ENCODE results near the gene ALKBH6. TPM values are rescaled to one million over a fixed set of nuclear protein-coding genes. Genes with fewer than 3 reads are reported as not detected.
A peak's percentile ranks its signal among the peaks of the same experiment; 100 is the strongest.

Gene ALKBH6
- total and polyA plus RNA-seq, 2 of the 8 experiments (the other 6 are each of a cell fraction or from before 2014, with no cell fraction given) = 19.2 to 33.3 TPM

GRCh38 chr19:36051637-36052036, 37.6 kb upstream of the ALKBH6 start:
- Histone ChIP-seq H4K91ac (replicated peaks; ENCODE audit: insufficient read length, low read length) (no peak overlapping the region), H2AK5ac (ENCODE audit: low read depth, low read length) (no peak overlapping the region), H2BK20ac (ENCODE audit: low read length) (no peak overlapping the region), H3K18ac (ENCODE audit: extremely low read depth, low read length) (no peak overlapping the region), H2BK12ac (ENCODE audit: low read depth, low read length) (no peak overlapping the region), H3K56ac (replicated peaks; ENCODE audit: insufficient read length, low read depth, low read length) (no peak overlapping the region), H3K27ac (ENCODE audit: low read depth, low read length) (no peak overlapping the region), H4K20me1 (replicated peaks in 1 of 2; ENCODE audit: control insufficient read depth in 1 of 2, insufficient read depth in 2 of 2, low read length in 2 of 2) (peaks cover 0 to 10% of the 10 kb centered on the region in 2 experiments), H4K8ac (ENCODE audit: extremely low read depth, insufficient read depth, low read length) (peak overlapping the region; percentile 26; the same call in 1 of the 2 replicates), H3K23me2 (ENCODE audit: low read depth, low read length) (peaks cover 4% of the 10 kb centered on the region), H3K9ac (replicated peaks in 1 of 4; ENCODE audit: extremely low read depth in 1 of 4, low read depth in 3 of 4, low read length in 3 of 4) (no peak overlapping the region), H3K27me3 (replicated peaks in 1 of 4; ENCODE audit: control insufficient read depth in 3 of 4, extremely low read depth in 1 of 4, insufficient read depth in 3 of 4, low read length in 3 of 4) (no peaks in the 10 kb centered on the region), H2AFZ (ENCODE audit: low read length) (no peak overlapping the region), H3K4me3 (ENCODE audit: extremely low read depth in 1 of 4, insufficient read depth in 2 of 4, low read depth in 3 of 4, low read length in 4 of 4) (peak overlapping the region in 1 of 4 experiments; percentile 16; a peak in 2 of 8 replicates), H3K4me2 (ENCODE audit: insufficient read depth in 1 of 2, low read depth in 2 of 2, low read length in 2 of 2) (peak overlapping the region in 1 of 2 experiments; percentile 30; a peak in 2 of 4 replicates), H3K79me1 (ENCODE audit: low read depth, low read length) (no peaks in the 10 kb centered on the region), H3K9me3 (ENCODE audit: insufficient read depth in 2 of 2, low read depth in 1 of 2, low read length in 1 of 2) (no peaks in the 10 kb centered on the region), H2BK15ac (ENCODE audit: low read length) (no peak overlapping the region), H3K4ac (replicated peaks; ENCODE audit: insufficient read length, low read depth, low read length) (no peak overlapping the region), H3K36me3 (ENCODE audit: control insufficient read depth in 2 of 4, insufficient read depth in 4 of 4, low read length in 3 of 4) (no peaks in the 10 kb centered on the region), H3K14ac (ENCODE audit: insufficient read length) (no peak overlapping the region), H2BK5ac (ENCODE audit: low read depth, low read length) (no peak overlapping the region), H2BK120ac (replicated peaks; ENCODE audit: low read depth, low read length) (no peak overlapping the region), H4K5ac (ENCODE audit: insufficient read length, low read depth, low read length) (no peak overlapping the region), H3K4me1 (replicated peaks in 1 of 4; ENCODE audit: control insufficient read depth in 3 of 4, insufficient read depth in 4 of 4, low read length in 3 of 4) (peaks cover 0 to 11% (median 4%) of the 10 kb centered on the region in 4 experiments; a peak in 6 of 7 replicates), H3K79me2 (ENCODE audit: control insufficient read depth in 1 of 2, insufficient read depth in 2 of 2, low read length in 2 of 2) (peaks cover 3 to 17% of the 10 kb centered on the region in 2 experiments; a peak in 3 of 4 replicates), H3K23ac (ENCODE audit: insufficient read length) (no peak overlapping the region)
- FAIRE-seq (no peak), DNase-seq (ENCODE audit: low read depth in 1 of 2, low spot score in 2 of 2) (peak in 1 of 2 experiments; percentile 60)
- ChIA-PET CTCF (ENCODE audit: partially characterized antibody) (interaction anchor here (0.7 to 4.6 kb wide), 10 partner anchors 10 to 229 kb away, joined by 3 to 14 read pairs (median 5); partner anchors contain the start of genes ALKBH6, CLIP3 and SDHAF1), POLR2A (ENCODE audit: partially characterized antibody) (interaction anchor here (0.8 to 1.5 kb wide), 3 partner anchors 11 to 63 kb away, joined by 3 read pairs; partner anchors contain the start of genes POLR2I, SYNE4 and TBCB)
- TF ChIP-seq SUZ12 (IDR thresholded peaks at IDR 0.05; ENCODE audit: low read length) (no peak), EZH2 (IDR thresholded peaks at IDR 0.05; ENCODE audit: low read depth, low read length, severe bottlenecking) (no peak), RAD21 (IDR thresholded peaks at IDR 0.05 in 1 of 2, conservative IDR thresholded peaks at IDR 0.05 in 1 of 2; ENCODE audit: low read depth in 2 of 2, low read length in 2 of 2) (no peak), CHD2 (IDR thresholded peaks at IDR 0.05; ENCODE audit: low read length) (0 out of 2 replicates have a peak, but pooled peaks have one; percentile 36), CREB1 (IDR thresholded peaks at IDR 0.05) (no peak), SP4 (IDR thresholded peaks at IDR 0.05; ENCODE audit: low read length) (no peak), JUND (IDR thresholded peaks at IDR 0.05; ENCODE audit: low read length) (no peak), SP1 (IDR thresholded peaks at IDR 0.05; ENCODE audit: low read depth, low read length) (peak; percentile 69), ZNF274 (IDR thresholded peaks at IDR 0.05; ENCODE audit: borderline replicate concordance, extremely low read depth, low read length) (no peak), BACH1 (IDR thresholded peaks at IDR 0.05; ENCODE audit: low read length) (no peak), TAF1 (IDR thresholded peaks at IDR 0.05; ENCODE audit: low read depth, low read length) (no peak), RFX5 (IDR thresholded peaks at IDR 0.05; ENCODE audit: borderline replicate concordance, low read depth, low read length) (no peak), SIN3A (conservative IDR thresholded peaks at IDR 0.05 in 1 of 2, IDR thresholded peaks at IDR 0.05 in 1 of 2; ENCODE audit: low read depth in 1 of 2, low read length in 2 of 2) (peak in 1 of 2 experiments; percentile 37; a peak in 1 of 4 replicates)
- 50% methylated on average over 4 of the region's 4 CpGs; no CpG with 5 or more reads in 1 of the 2 experiments for WGBS, 2 experiments (ENCODE audit: extremely low coverage in 1 of 2, insufficient coverage in 1 of 2, insufficient read length in 1 of 2, insufficient replicate concordance in 2 of 2, low coverage in 1 of 2, low lambda C conversion rate in 2 of 2, missing lambda C conversion rate in 1 of 2)
